HepG2 (cell line): ENCODE results near the gene ZFP36L2.

Experiments
- CREB1 ChIP-seq, 2 experiments: fragments of 450-650 bp in 1 of 2; IDR thresholded peaks; 2 replicates each; pipeline ENCODE4 v1.6.1; 2016 to 2017; ENCODE audit warnings: control low read depth in 1 of 2, mild to moderate bottlenecking in 1 of 2, missing compliant biosample characterization in 1 of 2, missing genetic modification characterization in 1 of 2
- MED1 ChIP-seq: sonication (generic); formaldehyde crosslinking; IDR thresholded peaks from 2 replicates; pipeline ENCODE4 v1.4.0; 2020; ENCODE audit warnings: missing genetic modification reagents
- TFDP2 ChIP-seq: sonication (generic); formaldehyde crosslinking; IDR thresholded peaks from 2 replicates; pipeline ENCODE4 v1.4.0; 2020; ENCODE audit warnings: missing genetic modification reagents
- ZNF292 ChIP-seq: sonication (generic); formaldehyde crosslinking; IDR thresholded peaks from 2 replicates; pipeline ENCODE4 v1.8.1; 2022; ENCODE audit warnings: mild to moderate bottlenecking, low read depth, missing genetic modification reagents, borderline replicate concordance
- ZNF33B ChIP-seq: sonication (generic); formaldehyde crosslinking; IDR thresholded peaks from 2 replicates; pipeline ENCODE4 v1.5.1; 2020; ENCODE audit warnings: mild to moderate bottlenecking, missing genetic modification reagents
- ZSCAN9 ChIP-seq: IDR thresholded peaks from 2 replicates; pipeline ENCODE4 v1.6.1; 2016; ENCODE audit warnings: borderline replicate concordance

- TF ChIP-seq TFDP2 (CRISPR knock-in tag): no peak
- no peak for TF ChIP-seq ZNF33B (CRISPR knock-in tag)
- TF ChIP-seq CREB1 (IDR thresholded peaks at IDR 0.05): no peak
- TF ChIP-seq CREB1 (CRISPR knock-in tag; IDR thresholded peaks at IDR 0.05): no peak
- TF ChIP-seq MED1 (CRISPR knock-in tag): no peak
- no peak for TF ChIP-seq ZNF292
- no peak for TF ChIP-seq ZSCAN9 (CRISPR knock-in tag)
These were observed 34.4 kb downstream of the ZFP36L2 start for GRCh38 chr2:43191947-43192516.
